Right renal cortex interstitium (tissue), 3 donors: ENCODE measurements around the gene STING1. TPM values are rescaled to one million over a fixed set of nuclear protein-coding genes. Genes with fewer than 3 reads are reported as not detected.

Source experiments
- DNase-seq, 3 donors: peaks; one replicate each; pipeline ENCODE4 v3.0.0-alpha.2; 2013; ENCODE audit warnings: low read depth in 3 of 3, low spot score in 2 of 3
- polyA plus RNA-seq, 3 donors: library from polyadenylated mRNA; unstranded; fragments of 120-200 nt; gene quantifications; one replicate each; pipeline ENCODE4 v1.2.1, GENCODE V29; 2013; ENCODE audit not compliant: insufficient read length in 3 of 3

STING1 gene
- polyA plus RNA-seq, 3 donors = 24.4 to 27.8 (median 24.7) TPM

- no peak for DNase-seq
These were observed 11.7 kb downstream of the STING1 start, which contains the start of gene SMIM33 for GRCh38 chr5:139470821-139471300. SMIM33 (plus strand) TSS chr5:139471004; CDS start chr5:139471122, 118 bp downstream.

DNA sequence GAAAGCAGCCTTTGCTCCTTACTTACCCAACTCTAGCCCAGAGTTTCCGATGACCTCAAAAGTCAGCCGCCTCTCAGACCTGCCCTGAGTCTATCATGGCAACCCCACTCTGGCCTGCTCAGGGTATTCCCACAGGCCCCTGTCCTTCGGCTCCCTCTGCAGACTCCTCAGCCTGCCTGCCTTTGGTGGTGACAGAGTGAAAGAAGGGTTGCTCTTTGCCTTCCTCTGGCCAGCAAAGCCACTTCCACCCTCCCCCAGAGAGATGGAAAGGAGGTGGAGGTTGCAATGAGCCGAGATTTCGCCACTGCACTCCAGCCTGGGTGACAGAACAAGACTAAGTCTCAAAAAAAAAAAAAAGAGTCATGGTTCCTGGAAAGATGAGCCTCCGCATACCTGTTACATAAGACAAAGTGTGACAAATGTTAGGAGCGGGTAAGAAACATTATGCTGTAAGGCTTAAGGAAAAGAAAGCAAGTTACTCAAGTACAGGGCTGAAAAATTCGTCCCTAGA lies 14.1 kb downstream of the STING1 start:
- no peak for DNase-seq

GRCh38 chr5:139462586-139463276 lies 19.8 kb downstream of the STING1 start, which contains the start of gene ECSCR:
ECSCR (minus strand) TSS chr5:139462743; CDS start chr5:139462670, 73 bp downstream.
- DNase-seq = no peak

GRCh38 chr5:139461698-139462097 lies 20.9 kb downstream of the STING1 start:
- no peak for DNase-seq

DNA sequence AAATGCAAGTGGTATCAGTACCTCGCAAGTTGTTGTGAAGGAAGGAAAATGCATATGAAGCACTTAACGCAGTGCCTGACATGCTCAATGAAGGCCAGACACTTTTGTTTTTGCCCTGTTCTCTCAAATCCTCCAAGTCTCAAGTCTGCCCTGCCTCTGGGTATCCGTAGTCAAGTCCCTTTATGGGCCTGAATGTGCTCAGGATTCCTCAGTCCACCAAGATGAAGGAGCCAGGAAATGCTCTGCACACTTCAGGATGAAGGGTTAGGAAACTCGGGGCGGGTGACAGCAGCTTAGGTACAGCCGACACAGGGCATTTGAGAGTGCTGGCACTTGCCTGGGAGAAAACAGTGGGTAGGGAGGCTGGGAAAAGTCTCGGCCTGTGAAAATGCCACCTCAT lies 21.4 kb downstream of the STING1 start:
- DNase-seq = no peak

- DNase-seq = no peak
These were observed 22.1 kb downstream of the STING1 start for GRCh38 chr5:139460455-139460854.

- DNase-seq = no peak
These were observed 23.1 kb downstream of the STING1 start for GRCh38 chr5:139459451-139459934.

- DNase-seq = no peak
These were observed 23.8 kb downstream of the STING1 start for GRCh38 chr5:139458580-139459407.

GRCh38 chr5:139457653-139458306 lies 24.8 kb downstream of the STING1 start:
- DNase-seq = no peak

- no peak for DNase-seq
These were observed 25.3 kb downstream of the STING1 start for GRCh38 chr5:139457241-139457640.

DNA sequence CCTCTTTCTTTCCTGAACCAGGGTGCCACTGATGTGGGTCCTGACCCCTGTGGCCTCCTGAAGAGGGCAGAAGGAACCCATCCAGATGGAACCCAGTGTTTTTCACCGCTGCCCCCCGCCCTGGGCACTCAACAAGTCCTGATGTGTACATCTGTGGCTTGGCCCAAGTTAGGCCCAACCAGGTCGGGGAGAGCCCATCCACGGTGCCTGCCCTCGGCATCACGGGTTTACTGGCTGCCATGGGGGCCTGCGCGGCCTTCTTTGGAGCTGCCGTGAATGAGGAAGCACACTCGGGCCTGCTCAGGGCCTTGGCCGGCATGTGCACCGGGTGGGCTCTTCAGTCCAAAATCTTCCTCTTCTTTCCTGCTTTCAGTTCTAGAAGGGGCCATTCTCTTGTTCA lies 25.8 kb downstream of the STING1 start:
- DNase-seq = no peak

- DNase-seq = no peak
These were observed 27.8 kb downstream of the STING1 start for GRCh38 chr5:139454568-139455290.

GRCh38 chr5:139453683-139454567 lies 28.6 kb downstream of the STING1 start:
- DNase-seq = no peak

- no peak for DNase-seq
These were observed 30.5 kb downstream of the STING1 start for GRCh38 chr5:139451878-139452660.

DNA sequence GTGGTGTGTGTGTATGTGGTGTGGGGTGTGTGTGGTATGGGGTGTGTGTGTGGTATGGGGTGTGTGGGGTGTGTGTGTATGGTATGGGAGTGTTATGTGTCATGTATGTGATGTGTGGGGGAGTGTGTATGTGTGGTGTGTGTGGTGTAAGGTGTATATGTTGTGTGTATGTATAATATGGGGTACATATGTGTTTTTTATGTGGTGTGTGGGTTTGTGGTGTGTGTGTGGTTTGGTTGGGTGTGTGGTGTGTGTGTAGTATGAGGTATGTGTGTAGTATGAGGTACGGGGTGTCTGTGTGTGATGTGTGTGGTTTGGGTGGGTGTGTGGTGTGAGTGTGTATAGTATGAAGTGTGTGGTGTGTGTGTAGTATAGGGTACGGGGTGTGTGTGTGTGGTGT lies 31.4 kb downstream of the STING1 start:
- no peak for DNase-seq

DNA sequence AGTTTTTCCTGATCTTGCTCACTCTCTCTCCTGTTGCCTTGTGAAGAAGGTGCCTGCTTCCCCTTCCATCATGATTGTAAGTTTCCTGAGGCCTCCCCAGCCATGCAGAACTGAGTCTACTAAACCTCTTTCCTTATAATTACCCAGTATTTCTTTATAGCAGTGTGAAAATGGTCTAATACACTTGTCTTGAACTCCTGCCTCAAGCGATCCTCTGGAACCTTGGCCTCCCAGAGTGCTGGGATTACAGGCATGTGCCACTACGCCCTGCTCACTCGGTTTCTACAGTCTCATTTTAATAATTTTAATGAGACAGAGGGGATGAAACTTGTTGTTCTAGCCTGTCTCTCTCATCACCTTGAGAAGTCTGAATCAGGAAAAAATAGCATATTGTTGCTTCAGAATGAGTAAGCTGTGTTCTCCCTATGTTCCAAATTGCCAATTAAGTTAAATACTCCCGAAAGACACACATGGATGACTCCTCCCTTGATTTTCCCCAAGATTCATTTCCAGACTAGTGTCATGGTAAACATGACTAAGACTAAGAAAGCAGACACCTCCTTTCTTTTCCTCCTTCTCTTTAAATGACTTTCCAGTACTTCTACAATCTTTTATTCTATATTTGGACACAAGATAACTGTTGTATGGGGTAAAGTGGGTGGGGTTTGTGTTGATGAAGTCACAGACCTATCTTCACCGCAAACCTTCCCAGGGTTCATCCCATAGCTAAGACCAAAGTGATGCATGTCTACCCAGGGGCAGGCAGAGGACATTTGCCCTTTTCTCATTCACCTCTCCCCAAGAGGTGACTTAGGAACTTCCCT lies 35.4 kb downstream of the STING1 start:
- no peak for DNase-seq

DNA sequence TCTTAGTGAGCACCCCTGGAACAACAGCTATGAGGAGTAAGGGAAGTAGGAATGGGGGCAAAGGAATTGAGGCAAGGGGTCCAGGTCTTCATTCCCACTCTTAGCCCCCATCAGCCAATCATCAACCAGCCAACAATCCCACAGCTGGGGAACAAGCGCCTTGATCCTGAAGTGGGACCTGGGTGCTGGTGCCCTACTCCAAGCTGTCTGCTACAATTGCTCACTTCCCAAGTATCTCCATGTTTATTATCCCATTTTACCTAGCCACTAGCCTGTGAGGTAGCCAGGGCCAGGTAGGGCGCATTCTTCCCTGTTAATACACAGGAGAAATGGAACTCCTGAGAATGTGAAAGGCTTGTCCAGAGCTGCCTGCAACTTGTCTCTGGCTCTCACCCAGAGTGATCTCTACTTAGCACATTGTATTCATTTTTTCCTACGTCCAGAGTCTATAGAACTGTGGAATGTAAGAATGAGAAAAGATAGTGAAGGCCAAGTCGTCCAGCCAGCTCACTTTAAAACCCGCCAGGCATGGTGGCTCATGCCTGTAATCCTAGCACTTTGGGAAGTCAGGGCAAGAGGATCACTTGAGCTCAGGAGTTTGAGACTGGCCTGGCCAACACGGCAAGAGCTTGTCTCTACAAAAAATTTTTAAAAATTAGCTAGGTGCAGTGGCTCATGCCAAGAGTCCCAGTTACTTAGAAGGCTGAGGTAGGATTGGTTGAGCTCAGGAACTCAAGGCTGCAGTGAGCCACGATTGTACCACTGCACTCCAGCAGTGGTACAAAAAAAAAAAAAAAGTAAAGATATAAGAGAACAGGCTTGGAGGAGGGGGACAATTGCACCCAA lies 37.0 kb downstream of the STING1 start:
- no peak for DNase-seq
